HCT116 (cell line): ENCODE data around the gene CYB561D1.
A peak's percentile ranks its signal among the peaks of the same experiment; 100 is the strongest.

ENCODE experiments used
- ATF3 ChIP-seq: IDR thresholded peaks from 2 replicates; pipeline ENCODE4 v1.6.1; 2012
- CBX3 ChIP-seq: IDR thresholded peaks from 2 replicates; pipeline ENCODE4 v1.6.1; 2012; ENCODE audit warnings: low read depth
- CTCF ChIP-seq, 3 experiments: fragments of 200-600 bp in 1 of 3; sonication (generic) in 1 of 3; IDR thresholded peaks in 2 of 3; conservative IDR thresholded peaks in 1 of 3; 2 replicates each; pipeline ENCODE4 v1.5.1; 2012 to 2017; ENCODE audit warnings: low read depth in 2 of 3, low read length in 2 of 3, antibody characterized with exemption in 1 of 3, borderline replicate concordance in 1 of 3, control low read depth in 1 of 3, mild to moderate bottlenecking in 1 of 3, mixed read lengths in 1 of 3, mixed run types in 1 of 3, moderate library complexity in 1 of 3; ENCODE audit not compliant: insufficient read depth in 1 of 3
- POLR2A ChIP-seq: IDR thresholded peaks from 2 replicates; pipeline ENCODE4 v1.7.0; 2011; ENCODE audit warnings: borderline replicate concordance; ENCODE audit not compliant: insufficient read depth, insufficient read length; ENCODE audit errors: extremely low read depth
- SIN3A ChIP-seq: IDR thresholded peaks from 2 replicates; pipeline ENCODE4 v1.6.1; 2012; ENCODE audit warnings: low read depth

DNA sequence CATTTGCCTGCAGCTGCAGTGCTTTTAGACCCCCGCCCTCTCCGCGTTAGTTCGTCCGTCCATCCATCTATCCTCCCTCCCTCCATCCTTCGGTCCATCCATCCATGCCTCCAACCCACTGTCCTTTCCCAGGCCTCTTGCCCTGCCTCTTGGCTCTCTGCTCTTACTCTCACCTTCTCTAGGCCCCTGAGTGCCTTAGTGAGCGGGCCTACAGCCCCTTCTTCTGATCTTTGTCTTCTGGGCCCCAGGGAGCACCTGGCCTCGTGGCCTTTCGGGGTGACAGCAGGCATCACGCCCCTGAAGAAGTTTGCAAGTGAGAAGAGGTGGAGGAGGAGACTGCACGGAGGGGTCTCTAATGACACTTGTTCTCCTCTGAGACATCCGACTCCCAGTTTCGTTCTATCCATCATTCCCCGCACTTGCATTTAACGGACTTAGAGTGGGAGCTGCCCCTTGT lies 9.3 kb upstream of the CYB561D1 start:
- TF ChIP-seq CTCF (IDR thresholded peaks at IDR 0.05 in 2 of 3, conservative IDR thresholded peaks at IDR 0.05 in 1 of 3; ENCODE audit: borderline replicate concordance in 1 of 3, insufficient read depth in 1 of 3, low read depth in 2 of 3, low read length in 2 of 3) = no peak
- no peak for TF ChIP-seq SIN3A
- TF ChIP-seq ATF3 = no peak
- TF ChIP-seq CBX3 = no peak
- peak; percentile 11 for TF ChIP-seq POLR2A
